HG03103 (cell line): Measurements from ENCODE around the gene PHF19.

Source experiments
- ATAC-seq: cut with Tn5 transposase; IDR thresholded peaks from one replicate; pipeline ENCODE4 v1.9.1; 2021; ENCODE audit warnings: low read depth; ENCODE audit not compliant: unreplicated experiment

Gene PHF19

DNA sequence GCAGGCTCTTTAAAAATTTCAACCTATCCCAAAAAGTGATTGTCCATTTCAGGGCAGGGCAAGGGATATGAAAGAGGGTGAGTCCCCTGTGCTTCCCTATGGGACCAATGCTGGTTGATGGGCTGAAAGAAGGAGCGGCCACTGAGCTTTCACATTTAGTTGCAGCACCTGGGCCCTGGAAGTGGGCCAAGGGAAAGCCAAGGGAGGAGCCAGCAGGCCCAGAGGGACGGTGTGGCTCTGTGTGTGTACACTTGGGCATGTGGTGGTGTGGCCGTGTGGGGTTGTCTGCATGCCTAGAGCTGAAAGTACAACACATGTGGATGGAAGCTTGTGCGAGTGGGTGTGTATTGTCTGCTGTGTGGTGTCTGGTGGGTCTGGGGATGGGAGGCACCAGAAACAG is 20.3 kb downstream of the PHF19 start:
- ATAC-seq, result no peak

DNA sequence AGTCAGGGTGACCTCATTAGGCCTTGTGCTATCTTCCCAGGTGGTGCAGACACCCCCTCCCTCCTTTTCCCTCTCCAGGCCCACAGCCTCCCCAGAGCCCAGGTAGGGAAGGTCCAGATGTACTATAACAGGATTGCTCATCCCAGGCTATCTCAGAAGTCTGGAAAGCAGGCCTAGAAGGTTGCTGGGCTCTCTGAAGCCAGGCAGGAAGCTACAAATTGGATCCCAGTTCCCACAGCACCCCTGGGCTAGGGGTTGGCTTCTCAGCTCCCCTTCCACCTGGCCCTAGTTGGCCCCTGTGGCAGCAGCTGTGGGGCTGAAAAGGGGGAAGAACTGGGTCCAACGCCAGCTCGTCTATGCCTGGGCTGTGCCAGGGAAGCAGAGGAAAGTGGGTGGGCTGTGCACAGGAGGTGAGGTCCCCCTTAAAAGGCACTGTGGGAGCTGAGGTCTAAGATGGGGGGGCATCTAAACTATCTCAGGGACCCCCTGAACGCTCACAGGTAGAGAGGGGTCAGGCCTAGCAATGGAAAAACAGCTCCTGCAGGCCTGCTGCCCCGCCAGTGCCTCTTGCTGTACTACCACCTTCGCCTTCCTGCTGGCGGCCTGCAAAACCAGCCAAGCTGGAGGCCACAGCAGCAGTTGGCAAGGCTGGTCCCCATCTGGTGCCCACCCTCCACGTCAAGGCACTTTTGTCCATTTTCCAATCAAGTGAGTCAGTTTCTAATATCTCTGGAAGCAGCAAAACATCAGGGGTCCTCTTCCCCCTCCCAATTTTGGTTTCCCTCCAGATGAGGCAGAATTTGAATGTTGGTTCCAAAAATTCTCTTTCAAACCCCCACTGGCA is 20.9 kb downstream of the PHF19 start:
- ATAC-seq, result no peak

DNA sequence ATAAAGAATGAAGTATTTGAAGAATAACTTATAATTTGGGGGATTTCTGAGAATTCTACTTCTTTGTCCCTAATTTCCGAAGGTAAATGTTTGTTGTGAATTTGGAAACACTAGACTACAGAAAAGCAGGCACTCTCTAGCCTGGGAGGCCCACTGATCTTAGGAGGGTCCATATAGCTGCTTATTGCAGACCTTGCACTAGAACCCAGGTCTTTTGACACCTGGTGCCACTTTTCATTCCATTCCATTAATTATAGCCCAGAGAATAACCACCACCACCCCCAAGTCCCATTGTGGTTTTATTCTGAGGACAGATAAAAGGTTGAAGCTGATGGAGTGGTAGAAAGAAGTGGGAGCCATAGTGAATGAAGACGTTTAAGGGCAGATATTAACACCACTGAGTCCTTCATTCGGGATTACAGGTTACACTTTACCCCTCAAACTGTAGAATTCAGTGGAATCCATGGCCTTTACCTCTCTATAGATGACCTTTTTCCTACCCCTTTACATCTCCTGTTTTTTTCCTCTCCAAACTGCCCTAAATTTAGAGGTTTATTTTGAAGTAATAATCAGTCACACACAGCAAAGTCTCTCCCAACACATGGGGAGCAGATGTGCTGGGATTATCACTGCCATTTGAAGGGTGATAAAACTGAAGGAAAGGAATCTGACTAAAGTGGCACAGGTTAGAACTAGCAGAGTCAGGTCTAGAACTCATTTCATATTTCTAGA is 22.2 kb downstream of the PHF19 start:
- no peak for ATAC-seq

DNA sequence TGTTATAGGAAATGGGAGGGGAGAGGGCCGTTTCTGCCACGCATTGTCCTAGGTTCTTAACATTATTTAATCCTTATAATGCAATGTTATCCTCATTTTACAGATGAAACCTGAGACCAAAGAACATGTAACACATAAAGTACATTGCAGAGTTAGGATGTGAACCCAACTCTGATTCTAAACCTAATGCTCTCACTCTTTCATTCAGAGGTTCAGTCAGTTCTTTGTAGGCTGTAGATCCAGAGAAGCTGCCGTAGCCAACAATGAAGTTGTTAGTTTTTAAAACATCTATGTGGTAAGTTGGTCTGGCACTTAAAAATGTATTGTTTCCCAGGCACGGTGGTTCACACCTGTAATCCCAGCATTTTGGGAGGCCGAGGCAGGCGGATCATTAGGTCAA is 23.8 kb downstream of the PHF19 start:
- ATAC-seq, result no peak

DNA sequence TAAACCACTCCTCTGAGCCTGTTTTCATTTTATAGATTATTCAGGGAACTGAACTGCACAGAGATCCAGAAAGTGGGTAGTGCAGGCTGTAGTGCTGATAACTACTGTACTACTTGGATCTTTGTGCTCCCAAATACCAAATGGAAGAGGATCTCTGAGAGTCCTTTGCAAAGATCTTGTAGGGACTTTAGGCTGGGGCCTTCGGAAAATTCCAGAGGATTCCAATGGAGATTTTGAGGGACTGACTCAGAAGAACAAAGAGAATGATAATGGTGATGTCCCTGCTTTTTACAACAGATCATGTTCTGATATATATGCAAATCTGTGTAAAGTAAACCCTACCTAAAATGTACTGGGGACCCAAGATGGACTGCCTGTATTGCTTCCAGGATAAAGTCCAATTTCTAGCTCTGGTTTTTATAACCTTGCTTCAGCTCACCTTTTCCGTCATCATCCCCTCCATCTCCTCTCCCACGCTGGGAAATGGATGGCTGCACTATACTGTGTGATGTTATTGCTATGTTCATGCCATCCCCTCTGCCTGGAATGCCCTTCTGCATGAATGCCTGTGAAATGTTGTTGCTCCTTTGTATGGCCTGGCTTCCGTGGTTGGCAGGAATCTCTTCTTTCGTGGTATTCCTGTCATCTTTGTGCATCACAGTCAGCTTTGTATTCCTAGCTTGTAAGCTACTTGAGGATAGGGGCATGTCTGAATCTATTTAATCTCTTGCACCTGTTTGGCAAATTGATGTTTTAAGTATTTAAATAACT is 24.6 kb downstream of the PHF19 start:
- ATAC-seq, result no peak

DNA sequence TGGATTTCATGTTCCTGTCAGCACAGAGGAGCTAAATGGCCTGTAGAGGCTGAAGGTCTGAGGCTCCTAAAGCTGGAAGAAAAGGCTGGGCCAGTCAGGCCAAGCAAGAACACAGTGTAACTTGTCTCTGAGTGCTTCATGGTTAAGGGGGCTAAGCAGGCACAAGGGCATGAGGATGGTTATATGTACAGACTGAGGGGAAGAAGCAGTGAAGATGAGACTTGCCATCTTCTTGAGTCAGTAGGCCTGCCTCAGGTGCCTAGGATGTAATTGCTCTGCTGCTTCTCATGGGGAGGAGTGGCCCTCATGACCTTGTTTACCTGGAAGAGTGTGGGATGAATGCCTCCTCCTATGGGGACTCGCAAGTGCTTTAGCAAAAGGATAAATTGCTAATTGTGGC is 25.5 kb downstream of the PHF19 start:
- no peak for ATAC-seq

DNA sequence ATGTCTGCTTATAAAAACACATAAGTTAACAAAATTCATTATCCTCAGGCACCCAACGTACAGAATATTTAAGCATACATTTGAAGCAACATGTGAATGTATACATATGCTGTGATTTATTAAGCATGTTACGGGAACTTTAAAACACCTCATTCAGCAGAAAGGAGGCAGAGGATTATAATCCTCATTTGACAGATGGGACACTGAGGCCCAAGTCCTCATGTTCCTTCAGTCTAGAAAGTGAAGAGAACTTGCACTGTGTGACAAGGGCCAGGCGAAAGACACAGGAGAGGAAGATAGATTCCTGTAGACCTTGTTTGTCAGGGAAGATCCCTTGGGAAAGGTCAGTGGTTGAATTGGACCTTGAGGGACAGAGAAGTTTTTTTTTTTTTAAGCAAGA is 26.7 kb downstream of the PHF19 start:
- no peak for ATAC-seq

DNA sequence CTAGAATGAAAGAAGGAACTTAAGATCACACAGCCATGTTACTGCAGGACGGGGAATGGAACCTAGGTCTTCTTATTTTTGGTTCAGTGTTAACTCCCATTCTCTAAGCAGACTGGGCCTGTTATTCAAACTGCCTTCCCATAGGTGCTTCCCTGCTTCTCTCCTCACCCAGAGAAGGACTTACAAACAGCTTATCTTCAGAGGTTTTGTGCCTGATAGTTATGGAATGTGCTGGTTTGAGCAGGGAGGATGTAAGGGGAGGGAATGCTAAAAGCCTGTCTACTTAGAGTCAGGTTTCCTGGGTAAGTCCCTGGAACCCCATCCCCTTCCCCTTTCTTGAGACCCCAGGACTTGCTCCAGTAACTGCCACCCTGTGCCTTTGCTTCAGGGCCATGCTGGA is 30.1 kb downstream of the PHF19 start:
- no peak for ATAC-seq

DNA sequence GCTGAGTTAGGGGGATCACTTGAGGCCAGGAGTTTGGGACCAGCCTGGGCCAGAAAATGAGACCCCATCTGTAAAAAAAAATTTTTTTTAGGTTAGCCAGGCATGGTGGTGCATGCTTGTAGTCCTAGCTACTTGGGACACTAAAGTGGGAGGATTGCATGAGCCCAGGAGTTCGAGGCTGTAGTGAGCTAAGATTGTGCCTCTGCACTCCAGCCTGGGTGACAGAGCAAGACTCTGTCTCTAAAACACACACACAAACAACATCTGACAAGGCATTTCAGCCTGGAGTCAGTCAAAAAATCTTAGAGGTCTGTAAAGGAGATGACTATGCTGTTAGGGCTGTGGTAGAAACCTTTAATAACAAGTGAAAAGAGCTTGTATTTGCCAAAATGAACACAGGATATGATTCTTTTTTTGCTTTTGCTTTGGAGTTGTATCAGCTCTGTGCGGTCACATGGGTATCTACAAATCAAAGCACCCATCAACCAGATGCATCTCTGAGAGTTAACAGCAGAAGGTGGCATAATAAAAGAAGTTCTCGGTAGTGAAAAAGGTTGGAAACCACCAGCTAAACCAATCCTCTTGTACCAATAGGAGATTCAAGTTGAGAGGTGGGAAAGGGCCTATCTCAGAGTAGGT is 30.6 kb downstream of the PHF19 start:
- no peak for ATAC-seq

DNA sequence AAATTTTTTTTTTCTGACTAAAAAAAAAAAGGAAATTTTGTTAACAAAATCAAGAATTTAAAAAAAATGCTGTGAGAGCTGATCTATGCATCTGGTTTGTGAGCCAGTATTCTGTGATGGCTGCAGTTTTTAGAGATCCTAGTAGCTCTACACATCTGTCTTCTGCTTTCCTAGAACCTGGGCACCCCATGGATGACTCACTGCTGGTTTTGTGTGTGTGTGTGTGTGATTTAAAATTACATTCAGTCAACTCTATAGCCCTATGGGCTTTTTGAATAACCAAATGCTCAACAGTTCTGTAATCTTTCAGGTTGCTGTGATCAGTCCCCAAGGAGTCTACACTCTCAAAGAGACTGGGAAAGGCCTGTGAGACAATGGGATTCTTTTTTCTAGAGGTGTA is 31.7 kb downstream of the PHF19 start:
- ATAC-seq, result no peak

DNA sequence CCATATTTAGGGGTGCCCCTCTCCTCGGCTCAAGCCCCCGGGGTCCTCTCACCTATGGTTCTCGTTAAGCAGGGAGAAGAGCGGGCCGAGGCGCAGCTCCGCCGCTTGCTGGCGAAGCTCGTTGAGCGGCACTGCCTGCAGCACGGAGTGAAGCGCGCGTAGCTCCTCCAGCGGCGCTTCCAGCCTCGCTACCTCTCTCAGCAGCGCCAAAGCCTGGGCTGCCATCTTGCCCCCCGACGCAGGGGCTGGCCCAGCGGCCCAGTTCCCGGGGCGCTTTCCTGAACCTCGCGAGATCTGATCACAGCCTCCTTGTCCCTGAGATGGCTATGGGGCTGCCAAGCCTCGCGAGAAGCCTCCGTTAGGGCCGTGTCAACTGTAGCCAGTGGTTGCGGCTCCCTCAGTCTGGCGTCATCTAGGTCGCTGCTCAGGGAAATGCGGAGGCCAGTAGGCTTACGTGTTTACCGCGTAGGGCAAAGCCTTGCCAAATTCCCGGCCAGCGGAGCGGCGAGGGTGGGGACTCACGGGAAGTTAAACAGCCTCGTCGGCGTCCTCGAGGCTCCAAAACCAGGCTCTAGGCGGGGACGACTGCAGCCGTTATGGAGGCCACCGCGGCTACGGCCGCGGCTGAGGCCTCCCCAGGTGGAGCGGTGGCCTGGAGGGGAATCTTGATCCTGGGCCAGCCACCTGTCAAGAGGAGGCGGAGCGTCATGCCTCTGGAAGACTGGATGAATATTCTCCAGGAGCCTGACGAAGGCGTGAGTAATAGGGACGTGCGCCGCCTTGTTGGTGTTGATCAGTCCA is 34.1 kb downstream of the PHF19 start, which contains the start of gene PSMD5:
Gene PSMD5 (minus strand): TSS at position 238 of the 801 bp plus-strand sequence. CDS start 13 bp downstream, at position 225.
- ATAC-seq, result peak; percentile 100

DNA sequence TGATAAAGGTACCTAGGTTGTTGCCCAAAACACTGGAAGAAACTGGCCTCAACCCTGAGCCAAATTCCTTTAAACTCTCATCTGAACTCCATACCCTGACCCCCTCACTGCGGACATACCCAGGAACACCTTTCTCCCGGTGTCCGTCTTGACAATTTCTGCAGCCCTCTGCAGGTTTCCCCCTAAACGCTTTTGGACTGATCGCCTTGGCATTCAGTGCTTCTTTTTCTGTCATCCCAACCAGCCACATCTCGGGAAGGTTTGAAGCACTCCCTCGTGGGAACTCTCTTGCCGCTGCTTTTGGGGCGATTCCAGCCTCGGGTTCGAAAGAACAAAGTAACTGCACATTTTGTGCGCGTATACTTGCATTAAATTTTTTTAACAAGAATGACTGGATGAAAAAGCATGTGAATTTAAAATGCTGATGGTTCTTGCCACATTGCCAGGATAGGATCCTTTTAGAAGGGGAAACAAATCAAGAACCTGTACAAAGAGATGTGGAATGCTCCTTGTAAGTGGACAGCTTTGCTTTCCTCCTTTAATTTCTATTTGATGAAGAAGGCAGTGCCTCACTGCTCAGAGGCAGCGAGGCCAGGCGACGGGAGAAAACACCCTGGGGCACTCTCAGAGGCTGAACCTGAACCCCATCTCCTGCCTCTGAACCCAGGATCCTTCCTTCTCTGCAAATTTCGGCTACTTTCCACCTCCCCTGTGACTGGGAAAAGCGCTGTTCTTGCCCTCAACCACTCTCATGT is 34.9 kb downstream of the PHF19 start:
- ATAC-seq, result no peak

DNA sequence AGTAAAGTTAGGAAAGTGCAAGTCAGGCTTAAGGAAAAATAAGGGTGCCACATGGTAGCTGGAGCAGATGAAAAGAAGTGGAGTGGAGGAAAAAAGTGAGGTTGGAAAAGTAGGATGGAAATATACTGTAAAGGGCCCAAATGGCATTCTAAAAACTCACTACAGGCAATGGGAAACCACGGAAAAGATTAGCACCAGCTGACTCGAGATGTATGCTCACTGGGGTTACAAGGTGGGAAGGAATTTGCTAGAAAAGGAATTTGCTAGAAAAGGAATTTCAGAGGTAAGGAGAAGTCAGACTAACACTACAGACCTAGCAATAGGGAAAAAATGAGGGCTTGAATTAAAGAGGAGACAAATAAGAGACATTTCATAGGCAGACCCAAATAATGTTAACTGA is 37.8 kb downstream of the PHF19 start:
- ATAC-seq, result no peak

DNA sequence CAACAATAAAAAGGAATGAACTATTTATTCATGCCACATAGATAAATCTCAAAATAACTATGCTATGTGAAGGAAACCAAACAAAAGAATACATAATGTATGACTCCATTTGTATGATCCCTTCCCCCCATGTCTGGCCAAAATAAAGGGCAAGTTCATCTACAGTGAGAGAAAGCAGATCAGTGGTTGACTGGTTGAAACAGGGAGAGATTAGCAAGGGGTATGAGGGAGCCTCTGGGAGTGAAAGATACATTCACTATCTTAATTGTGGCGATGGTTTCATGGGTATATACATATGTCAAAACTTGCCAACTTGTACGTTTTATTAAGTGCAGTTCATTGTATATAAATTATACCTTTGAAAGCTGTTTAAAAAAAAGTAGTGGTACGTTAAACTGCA is 39.1 kb downstream of the PHF19 start:
- ATAC-seq, result no peak

DNA sequence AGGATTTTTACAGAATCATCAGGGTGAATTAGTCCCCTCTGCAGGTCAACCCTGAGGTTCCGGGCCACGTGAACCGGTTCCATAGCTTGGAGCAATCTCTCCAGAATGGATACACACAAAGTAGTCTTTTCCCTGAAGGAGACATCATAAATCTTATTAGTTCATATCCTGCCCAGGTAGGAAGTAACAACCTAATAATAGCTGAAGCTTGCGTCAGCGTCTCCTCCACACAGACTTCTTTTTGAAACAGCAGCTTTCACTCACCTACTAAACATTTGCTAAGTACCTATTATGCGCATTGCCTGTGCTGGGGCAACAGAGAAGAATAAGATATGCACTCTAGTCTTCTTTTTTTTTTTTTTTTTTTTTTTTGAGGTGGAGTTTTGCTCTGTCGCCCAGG is 43.7 kb downstream of the PHF19 start:
- ATAC-seq, result no peak

DNA sequence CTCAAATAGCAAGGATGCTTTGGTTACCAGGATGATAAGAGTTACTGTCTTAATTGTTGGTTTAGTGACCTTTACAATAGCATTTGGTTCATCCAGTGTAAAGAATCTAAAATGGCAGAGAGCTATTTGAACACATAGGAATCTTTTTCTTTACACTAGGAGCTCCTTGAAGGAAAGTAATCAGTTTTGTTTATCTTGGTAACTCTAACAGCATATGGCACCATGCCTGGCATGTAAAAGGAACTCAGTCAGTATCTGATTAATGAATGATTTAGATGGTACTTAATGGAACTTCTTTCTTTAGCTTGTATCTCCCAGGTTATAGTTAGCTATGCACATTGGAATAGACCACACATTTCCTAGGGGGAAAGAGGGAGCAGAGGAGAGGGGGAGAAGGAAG is 44.2 kb downstream of the PHF19 start:
- no peak for ATAC-seq

DNA sequence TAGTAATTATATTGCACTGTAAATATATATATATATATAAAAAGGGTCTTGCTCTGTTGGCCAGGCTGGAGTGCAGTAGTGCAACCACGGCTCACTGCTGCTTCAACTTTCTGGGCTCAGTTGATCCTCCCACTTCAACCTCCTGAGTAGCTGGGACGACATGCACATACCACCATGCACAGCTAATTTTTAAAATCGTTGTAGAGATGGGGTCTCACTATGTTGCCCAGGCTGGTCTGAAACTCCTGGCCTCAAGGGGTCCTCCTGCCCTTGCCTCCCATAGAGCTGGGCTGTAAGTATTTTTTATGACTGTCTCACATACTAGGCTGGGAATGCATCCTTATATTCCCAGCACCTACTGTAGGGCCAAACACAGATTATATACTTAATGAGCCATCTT is 46.1 kb downstream of the PHF19 start:
- no peak for ATAC-seq

DNA sequence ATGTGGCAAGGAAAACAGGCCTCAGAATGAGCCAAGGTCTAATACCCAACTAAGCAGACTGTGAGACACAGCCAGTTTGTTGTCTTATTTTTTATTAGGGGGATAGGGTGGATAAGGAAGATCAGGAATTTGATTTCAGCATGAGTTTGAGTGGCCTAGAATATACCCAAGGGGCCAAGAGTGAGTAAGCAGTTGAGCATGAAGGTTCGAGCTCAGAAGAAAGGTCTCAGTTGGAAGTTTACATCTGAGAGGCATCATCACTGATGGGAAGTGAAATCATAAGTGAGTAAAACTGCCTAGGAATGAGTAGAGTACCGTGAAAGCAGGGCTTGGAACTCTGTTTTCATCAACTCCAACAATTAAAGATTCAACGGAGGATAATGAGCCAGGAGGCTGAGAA is 46.8 kb downstream of the PHF19 start:
- no peak for ATAC-seq

DNA sequence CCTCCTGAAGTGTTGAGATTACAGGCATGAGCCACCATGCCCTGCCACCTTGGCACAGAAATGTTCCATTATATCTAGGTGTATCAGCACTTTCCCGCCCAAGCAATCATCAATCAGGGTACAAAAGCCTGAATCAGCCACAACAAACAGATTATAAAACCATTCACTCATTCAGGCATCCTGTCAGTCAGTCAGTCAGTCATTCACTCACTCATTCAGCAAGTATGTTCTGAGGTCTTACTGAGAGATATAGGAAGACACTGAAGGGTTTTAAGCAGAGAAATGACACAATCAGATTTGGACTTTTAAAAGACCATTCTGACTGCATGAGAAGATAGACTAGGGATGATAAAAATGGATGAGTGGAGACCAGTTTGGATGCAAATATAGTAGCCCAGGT is 47.3 kb downstream of the PHF19 start:
- no peak for ATAC-seq
